Uterus (tissue), 4 donors: Measurements from ENCODE around the gene MEGF9. TPM values are rescaled to one million over a fixed set of nuclear protein-coding genes. Genes with fewer than 3 reads are reported as not detected.

Experiments
- DNase-seq, 2 donors: peaks; one replicate each; pipeline ENCODE4 v3.0.0-alpha.2; 2019 to 2020
- H3K27ac ChIP-seq, 2 donors: fragments of 200-600 bp; sonication (generic); 1 replicate in 1 of 2; 2 replicates in 1 of 2; pipeline ENCODE4 v1.5.1; 2016 to 2018
- H3K27me3 ChIP-seq, 2 donors: fragments of 200-600 bp; sonication (generic); one replicate each; pipeline ENCODE4 v1.5.1; 2018 to 2019; ENCODE audit warnings: control low read depth in 1 of 2
- H3K36me3 ChIP-seq, 2 donors: fragments of 200-600 bp; sonication (generic); one replicate each; pipeline ENCODE4 v1.5.1; 2019; ENCODE audit warnings: control low read depth in 1 of 2
- H3K4me1 ChIP-seq, 2 donors: fragments of 200-600 bp; sonication (generic); one replicate each; pipeline ENCODE4 v1.5.1; 2018 to 2019; ENCODE audit warnings: control low read depth in 1 of 2
- H3K4me3 ChIP-seq, 2 donors: fragments of 200-600 bp; sonication (generic); 1 replicate in 1 of 2; 2 replicates in 1 of 2; pipeline ENCODE4 v1.5.1; 2018 to 2019; ENCODE audit warnings: mild to moderate bottlenecking in 1 of 2
- H3K9me3 ChIP-seq, 2 donors: fragments of 200-600 bp; sonication (generic); one replicate each; pipeline ENCODE4 v1.5.1; 2019; ENCODE audit warnings: control low read depth in 1 of 2
- CTCF ChIP-seq, 4 experiments: fragments of 200-600 bp in 2 of 4; fragments of 450-650 bp in 2 of 4; sonication (generic) in 2 of 4; IDR thresholded peaks; one replicate each; pipeline ENCODE4 v1.5.1; 2016 to 2019; ENCODE audit warnings: antibody characterized with exemption in 4 of 4, mild to moderate bottlenecking in 2 of 4, moderate library complexity in 1 of 4
- POLR2A ChIP-seq, 2 donors: fragments of 450-650 bp; IDR thresholded peaks; one replicate each; pipeline ENCODE4 v1.6.1; 2016; ENCODE audit warnings: antibody characterized with exemption in 2 of 2, mild to moderate bottlenecking in 1 of 2, moderate library complexity in 1 of 2
- intact Hi-C: fragments of 100-400 bp; cut with DNase I; formaldehyde crosslinking; loops from one replicate; pipeline ENCODE4 v1.15.1; 2023; ENCODE audit warnings: low total_unique reads
- total RNA-seq, 4 donors: library from RNA; depleted of rRNA in 3 of 4; stranded (reverse); fragments of >200 nt in 3 of 4; gene quantifications; one replicate each; pipeline versions ENCODE4 v1.1.0 to v1.2.4, GENCODE V29; 2014 to 2023
- donor health status: DM: yes; HTN: yes; CAD: no.

Gene MEGF9
- total RNA-seq, 4 donors from 2014 or later = 6.1 to 16.2 (median 13.1) TPM

GRCh38 chr9:120707170-120707569 is 7.1 kb downstream of the MEGF9 start:
- H3K9me3 ChIP-seq = no peaks in the 10 kb centered on the region
- H3K4me3 ChIP-seq = no peak overlapping the region
- intact Hi-C loops = no loop called here
- no peak overlapping the region for H3K27ac ChIP-seq
- no peaks in the 10 kb centered on the region for H3K36me3 ChIP-seq
- DNase-seq = no peak
- no peaks in the 10 kb centered on the region for H3K4me1 ChIP-seq
- no peaks in the 10 kb centered on the region for H3K27me3 ChIP-seq
- TF ChIP-seq CTCF (IDR thresholded peaks at IDR 0.05) (no peak), POLR2A (IDR thresholded peaks at IDR 0.05) (no peak)

GRCh38 chr9:120705174-120705573 is 9.1 kb downstream of the MEGF9 start:
- Histone ChIP-seq H3K4me1 (no peaks in the 10 kb centered on the region), H3K36me3 (no peaks in the 10 kb centered on the region), H3K9me3 (no peaks in the 10 kb centered on the region), H3K4me3 (no peak overlapping the region), H3K27ac (no peak overlapping the region), H3K27me3 (no peaks in the 10 kb centered on the region)
- no peak for DNase-seq
- TF ChIP-seq POLR2A (IDR thresholded peaks at IDR 0.05) (no peak), CTCF (IDR thresholded peaks at IDR 0.05) (no peak)
- intact Hi-C loops = no loop called here

DNA sequence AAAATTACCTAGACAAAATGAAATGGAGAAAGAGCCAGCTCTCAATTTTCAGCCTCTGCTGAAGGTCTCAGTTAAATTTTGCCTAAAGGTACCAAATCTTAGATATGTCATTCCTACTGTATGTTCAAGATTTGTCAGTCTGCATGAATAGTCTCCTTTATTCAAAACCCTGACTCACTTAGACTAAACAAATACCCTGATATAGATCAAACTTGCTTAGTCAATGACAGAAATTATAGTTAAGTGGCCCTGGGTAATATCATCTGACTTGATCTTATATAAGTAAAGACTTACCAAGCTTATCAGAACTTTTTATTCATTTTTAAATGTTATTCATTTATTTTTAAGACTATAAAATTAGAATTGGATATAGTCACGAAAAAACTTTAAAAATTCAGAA is 12.2 kb downstream of the MEGF9 start:
- intact Hi-C loops = no loop called here
- H3K27me3 ChIP-seq = no peaks in the 10 kb centered on the region
- no peaks in the 10 kb centered on the region for H3K4me1 ChIP-seq
- DNase-seq = no peak
- H3K27ac ChIP-seq = no peak overlapping the region
- no peaks in the 10 kb centered on the region for H3K9me3 ChIP-seq
- H3K36me3 ChIP-seq = no peaks in the 10 kb centered on the region
- H3K4me3 ChIP-seq = no peak overlapping the region
- TF ChIP-seq CTCF (IDR thresholded peaks at IDR 0.05) (no peak), POLR2A (IDR thresholded peaks at IDR 0.05) (no peak)

DNA sequence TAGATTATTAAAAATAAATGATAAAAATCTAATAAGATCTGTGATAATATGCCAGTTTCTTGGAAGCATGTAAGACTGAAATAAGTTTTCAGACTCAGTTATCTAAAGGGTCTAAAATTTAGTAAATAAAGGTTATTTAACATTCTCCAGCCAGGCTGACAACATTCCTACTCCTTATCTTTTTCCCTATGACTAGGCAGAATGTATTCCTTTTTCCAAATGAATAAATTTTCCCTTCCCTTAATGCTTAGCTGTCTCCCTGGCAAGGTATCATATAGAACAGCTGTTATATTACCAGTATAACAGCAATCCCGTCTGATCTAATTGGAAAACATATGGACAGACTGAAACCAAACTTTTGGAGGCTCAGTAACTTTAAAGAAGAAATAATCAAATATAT is 13.0 kb downstream of the MEGF9 start:
- H3K9me3 ChIP-seq = no peaks in the 10 kb centered on the region
- H3K4me1 ChIP-seq = no peaks in the 10 kb centered on the region
- intact Hi-C loops = no loop called here
- no peaks in the 10 kb centered on the region for H3K36me3 ChIP-seq
- H3K4me3 ChIP-seq = no peak overlapping the region
- H3K27ac ChIP-seq = no peak overlapping the region
- no peak for DNase-seq
- TF ChIP-seq POLR2A (IDR thresholded peaks at IDR 0.05) = no peak
- no peak for TF ChIP-seq CTCF (IDR thresholded peaks at IDR 0.05)
- no peaks in the 10 kb centered on the region for H3K27me3 ChIP-seq

DNA sequence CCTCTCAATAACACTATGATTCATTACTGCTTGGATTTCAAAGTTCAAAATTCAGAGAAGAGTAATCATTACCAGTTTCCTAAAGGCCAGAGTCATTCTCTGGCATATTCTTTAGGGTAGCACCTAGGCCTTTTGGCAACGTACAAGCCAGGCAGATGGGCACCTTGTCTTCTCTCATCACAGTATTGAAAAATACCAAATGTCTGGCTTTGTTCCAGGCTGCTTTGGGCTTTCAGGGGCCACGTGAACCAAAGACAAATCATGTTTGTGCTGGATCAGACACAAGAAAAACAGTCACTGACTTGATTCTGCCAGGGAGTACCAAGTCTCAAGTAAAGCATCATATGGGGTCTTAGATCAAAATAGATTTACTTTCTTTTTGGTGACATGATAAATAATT is 15.5 kb downstream of the MEGF9 start:
- DNase-seq = no peak
- no peak overlapping the region for H3K4me3 ChIP-seq
- no peaks in the 10 kb centered on the region for H3K4me1 ChIP-seq
- H3K27ac ChIP-seq = no peak overlapping the region
- H3K27me3 ChIP-seq = no peaks in the 10 kb centered on the region
- intact Hi-C loops = no loop called here
- no peaks in the 10 kb centered on the region for H3K36me3 ChIP-seq
- no peaks in the 10 kb centered on the region for H3K9me3 ChIP-seq
- TF ChIP-seq CTCF (IDR thresholded peaks at IDR 0.05) (no peak), POLR2A (IDR thresholded peaks at IDR 0.05) (no peak)
